ENCODE results near the gene MAGOH.

DNA sequence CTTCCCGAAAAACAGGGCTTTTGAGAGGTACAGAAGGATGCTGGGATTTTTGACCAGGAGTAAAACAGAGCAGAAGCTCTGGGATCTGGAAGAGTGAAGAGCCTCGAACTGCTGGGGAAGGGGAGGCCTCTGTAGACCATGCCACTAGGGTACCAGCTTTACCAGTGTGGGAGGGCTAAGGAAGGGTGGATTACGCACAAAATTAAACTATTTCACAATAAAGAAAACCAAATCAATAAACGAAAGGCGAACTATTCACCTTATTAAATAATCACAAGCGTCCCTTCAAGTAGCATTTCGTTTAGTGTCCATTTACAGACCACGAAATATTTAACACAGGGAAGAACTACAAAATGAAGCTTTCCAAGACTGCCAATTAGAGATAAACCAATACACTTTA lies 18.6 kb downstream of the MAGOH start:
- TF ChIP-seq GATA2 (IDR thresholded peaks at IDR 0.05; ENCODE audit: low read depth, low read length) (no peak), GATA3 (IDR thresholded peaks at IDR 0.05; ENCODE audit: low read depth, low read length) (no peak)
